ENCODE data around the gene ATP1A4. TPM values are rescaled to one million over a fixed set of nuclear protein-coding genes. Genes with fewer than 3 reads are reported as not detected.

The ATP1A4 gene
- total RNA-seq, 1 donor from 2014 or later = not detected

- DNase-seq = no peak
- Mint-ChIP-seq H3K27ac (ENCODE audit: unreplicated experiment) (no peak overlapping the region), H3K36me3 (ENCODE audit: unreplicated experiment) (no peaks in the 10 kb centered on the region), H3K27me3 (ENCODE audit: unreplicated experiment) (peaks cover 2% of the 10 kb centered on the region), H3K4me1 (ENCODE audit: low read depth, unreplicated experiment) (no peaks in the 10 kb centered on the region), H3K4me3 (ENCODE audit: unreplicated experiment) (no peak overlapping the region), H3K9me3 (ENCODE audit: unreplicated experiment) (no peaks in the 10 kb centered on the region)
- no peak for TF ChIP-seq CTCF (IDR thresholded peaks at IDR 0.05; ENCODE audit: partially characterized antibody, unreplicated experiment)
These were observed 24.0 kb upstream of the ATP1A4 start for GRCh38 chr1:160127381-160127780.

GRCh38 chr1:160127865-160128523, 23.4 kb upstream of the ATP1A4 start:
- Mint-ChIP-seq H3K9me3 (ENCODE audit: unreplicated experiment) (no peaks in the 10 kb centered on the region), H3K27me3 (ENCODE audit: unreplicated experiment) (peaks cover 2% of the 10 kb centered on the region), H3K4me3 (ENCODE audit: unreplicated experiment) (no peak overlapping the region), H3K27ac (ENCODE audit: unreplicated experiment) (no peak overlapping the region), H3K4me1 (ENCODE audit: low read depth, unreplicated experiment) (no peaks in the 10 kb centered on the region), H3K36me3 (ENCODE audit: unreplicated experiment) (no peaks in the 10 kb centered on the region)
- no peak for TF ChIP-seq CTCF (IDR thresholded peaks at IDR 0.05; ENCODE audit: partially characterized antibody, unreplicated experiment)
- DNase-seq = no peak

GRCh38 chr1:160128636-160129035, 22.8 kb upstream of the ATP1A4 start:
- H3K27me3 Mint-ChIP-seq (ENCODE audit: unreplicated experiment) = peaks cover 2% of the 10 kb centered on the region
- no peak overlapping the region for H3K27ac Mint-ChIP-seq (ENCODE audit: unreplicated experiment)
- no peak overlapping the region for H3K4me3 Mint-ChIP-seq (ENCODE audit: unreplicated experiment)
- DNase-seq = no peak
- no peaks in the 10 kb centered on the region for H3K9me3 Mint-ChIP-seq (ENCODE audit: unreplicated experiment)
- no peaks in the 10 kb centered on the region for H3K4me1 Mint-ChIP-seq (ENCODE audit: low read depth, unreplicated experiment)
- no peak for TF ChIP-seq CTCF (IDR thresholded peaks at IDR 0.05; ENCODE audit: partially characterized antibody, unreplicated experiment)
- no peaks in the 10 kb centered on the region for H3K36me3 Mint-ChIP-seq (ENCODE audit: unreplicated experiment)

GRCh38 chr1:160129046-160129445, 22.4 kb upstream of the ATP1A4 start:
- Mint-ChIP-seq H3K9me3 (ENCODE audit: unreplicated experiment) (no peaks in the 10 kb centered on the region), H3K36me3 (ENCODE audit: unreplicated experiment) (no peaks in the 10 kb centered on the region), H3K4me3 (ENCODE audit: unreplicated experiment) (no peak overlapping the region), H3K27me3 (ENCODE audit: unreplicated experiment) (peaks cover 2% of the 10 kb centered on the region), H3K27ac (ENCODE audit: unreplicated experiment) (no peak overlapping the region), H3K4me1 (ENCODE audit: low read depth, unreplicated experiment) (no peaks in the 10 kb centered on the region)
- no peak for DNase-seq
- TF ChIP-seq CTCF (IDR thresholded peaks at IDR 0.05; ENCODE audit: partially characterized antibody, unreplicated experiment) = no peak

- no peaks in the 10 kb centered on the region for H3K9me3 Mint-ChIP-seq (ENCODE audit: unreplicated experiment)
- no peak overlapping the region for H3K4me3 Mint-ChIP-seq (ENCODE audit: unreplicated experiment)
- H3K27ac Mint-ChIP-seq (ENCODE audit: unreplicated experiment) = no peak overlapping the region
- no peak for DNase-seq
- no peaks in the 10 kb centered on the region for H3K36me3 Mint-ChIP-seq (ENCODE audit: unreplicated experiment)
- no peak for TF ChIP-seq CTCF (IDR thresholded peaks at IDR 0.05; ENCODE audit: partially characterized antibody, unreplicated experiment)
- H3K4me1 Mint-ChIP-seq (ENCODE audit: low read depth, unreplicated experiment) = no peaks in the 10 kb centered on the region
- H3K27me3 Mint-ChIP-seq (ENCODE audit: unreplicated experiment) = peaks cover 2% of the 10 kb centered on the region
These were observed 21.8 kb upstream of the ATP1A4 start for GRCh38 chr1:160129558-160129957.
